ENCODE results near the gene CRACDL. TPM values are rescaled to one million over a fixed set of nuclear protein-coding genes. Genes with fewer than 3 reads are reported as not detected.

The CRACDL gene
- total RNA-seq, 4 donors from 2014 or later: 0.94 to 5.8 (median 1.8) TPM

DNA sequence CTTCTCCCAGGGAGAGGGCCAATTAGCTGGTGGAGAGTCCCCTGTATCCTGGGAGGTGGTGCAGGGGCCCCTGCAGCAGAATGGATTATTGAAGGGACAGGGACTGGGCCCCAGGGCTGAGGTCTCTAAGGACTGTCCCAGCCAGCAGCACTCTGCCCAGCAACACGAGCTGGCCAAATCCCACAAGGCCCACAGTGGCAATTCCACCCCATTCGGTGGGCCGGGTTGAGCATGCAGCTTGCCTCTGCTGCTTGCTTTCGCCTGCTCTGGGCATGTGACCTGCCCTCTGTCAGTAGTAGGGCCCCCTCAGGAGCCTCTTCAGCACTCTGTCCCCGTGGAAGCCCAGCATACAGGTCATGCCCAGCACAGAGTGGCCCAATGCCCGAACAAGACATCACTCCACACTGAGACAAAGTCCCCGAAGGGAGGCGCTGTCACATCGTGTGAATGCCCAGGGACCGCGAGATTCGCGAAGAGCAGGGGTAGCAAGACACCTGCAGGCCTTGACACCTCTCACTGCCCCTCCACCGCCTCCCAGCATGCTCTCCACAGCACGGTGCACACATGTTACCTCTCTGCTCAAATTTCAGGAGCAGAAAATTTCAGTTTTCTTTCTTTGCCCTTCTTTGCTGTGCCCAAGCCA lies 65.4 kb downstream of the CRACDL start:
- no peak for ATAC-seq
- Histone ChIP-seq H3K4me1 (peaks cover 0 to 6% (median 4%) of the 10 kb centered on the region in 3 donors), H3K4me3 (no peak overlapping the region), H3K27ac (no peak overlapping the region), H3K9me3 (no peaks in the 10 kb centered on the region), H3K27me3 (peaks cover 8% of the 10 kb centered on the region), H3K36me3 (no peaks in the 10 kb centered on the region)
- 85 to 100% methylated on average over 1 to 4 of the region's 15 CpGs for WGBS, 2 donors (ENCODE audit: low coverage in 1 of 2)
- TF ChIP-seq POLR2AphosphoS5 (IDR thresholded peaks at IDR 0.05) (no peak), EP300 (IDR thresholded peaks at IDR 0.05) (no peak), POLR2A (IDR thresholded peaks at IDR 0.05) (no peak), CTCF (IDR thresholded peaks at IDR 0.05) (no peak)

DNA sequence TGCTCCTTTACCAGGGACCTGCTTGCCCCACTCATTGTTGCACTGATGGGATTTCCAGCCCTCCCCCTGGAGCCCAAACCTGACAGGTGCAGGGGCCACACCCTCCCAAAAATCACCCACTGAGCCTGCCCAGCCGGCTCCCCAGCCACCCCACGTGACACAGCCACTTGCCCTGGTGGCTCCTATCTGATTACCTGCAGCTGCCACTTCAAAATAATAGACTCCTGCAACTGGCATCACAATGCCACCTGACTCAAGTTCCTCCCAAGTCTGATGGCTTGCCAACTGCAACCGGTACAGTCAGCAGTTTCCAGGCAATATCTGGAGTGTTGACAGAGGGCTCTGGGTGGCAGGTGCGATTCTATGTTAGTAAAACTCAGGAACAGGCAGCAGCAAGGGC lies 66.2 kb downstream of the CRACDL start:
- Histone ChIP-seq H3K9me3 (no peaks in the 10 kb centered on the region), H3K4me1 (peaks cover 0 to 13% (median 5%) of the 10 kb centered on the region in 3 donors), H3K27ac (no peak overlapping the region), H3K27me3 (peaks cover 8% of the 10 kb centered on the region), H3K36me3 (no peaks in the 10 kb centered on the region), H3K4me3 (no peak overlapping the region)
- WGBS, 2 donors (ENCODE audit: low coverage in 1 of 2): 100% methylated on average over 1 of the region's 4 CpGs; no CpG with 5 or more reads in 1 of the 2 donors
- no peak for TF ChIP-seq POLR2AphosphoS5 (IDR thresholded peaks at IDR 0.05)
- no peak for TF ChIP-seq EP300 (IDR thresholded peaks at IDR 0.05)
- TF ChIP-seq POLR2A (IDR thresholded peaks at IDR 0.05): no peak
- TF ChIP-seq CTCF (IDR thresholded peaks at IDR 0.05): no peak
- ATAC-seq: no peak

DNA sequence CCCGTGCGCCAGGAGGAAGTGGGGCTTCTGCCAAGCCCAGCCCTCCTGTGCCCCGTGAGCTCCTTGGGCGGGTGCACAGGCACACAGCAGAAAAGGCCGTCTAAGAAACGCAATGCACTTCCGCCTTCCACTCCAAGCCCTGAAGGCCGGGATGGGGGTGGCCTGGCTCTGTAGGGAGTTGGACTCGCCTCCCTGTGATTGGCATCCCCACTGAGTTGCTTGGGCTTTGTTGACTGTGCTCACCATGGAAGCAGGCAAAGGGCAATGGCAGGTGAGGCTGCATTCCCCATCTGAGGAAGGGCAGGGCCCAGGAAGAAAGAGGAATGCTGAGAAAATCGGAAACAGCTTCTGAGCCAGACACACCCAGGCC lies 66.8 kb downstream of the CRACDL start:
- 50% methylated on average over 1 of the region's 10 CpGs; no CpG with 5 or more reads in 1 of the 2 donors for WGBS, 2 donors (ENCODE audit: low coverage in 1 of 2)
- Histone ChIP-seq H3K9me3 (no peaks in the 10 kb centered on the region), H3K4me1 (peaks cover 0 to 13% (median 5%) of the 10 kb centered on the region in 3 donors), H3K27ac (no peak overlapping the region), H3K27me3 (peaks cover 8% of the 10 kb centered on the region), H3K36me3 (no peaks in the 10 kb centered on the region), H3K4me3 (no peak overlapping the region)
- TF ChIP-seq EP300 (IDR thresholded peaks at IDR 0.05) (no peak), POLR2A (IDR thresholded peaks at IDR 0.05) (no peak), POLR2AphosphoS5 (IDR thresholded peaks at IDR 0.05) (no peak), CTCF (IDR thresholded peaks at IDR 0.05) (no peak)
- no peak for ATAC-seq

DNA sequence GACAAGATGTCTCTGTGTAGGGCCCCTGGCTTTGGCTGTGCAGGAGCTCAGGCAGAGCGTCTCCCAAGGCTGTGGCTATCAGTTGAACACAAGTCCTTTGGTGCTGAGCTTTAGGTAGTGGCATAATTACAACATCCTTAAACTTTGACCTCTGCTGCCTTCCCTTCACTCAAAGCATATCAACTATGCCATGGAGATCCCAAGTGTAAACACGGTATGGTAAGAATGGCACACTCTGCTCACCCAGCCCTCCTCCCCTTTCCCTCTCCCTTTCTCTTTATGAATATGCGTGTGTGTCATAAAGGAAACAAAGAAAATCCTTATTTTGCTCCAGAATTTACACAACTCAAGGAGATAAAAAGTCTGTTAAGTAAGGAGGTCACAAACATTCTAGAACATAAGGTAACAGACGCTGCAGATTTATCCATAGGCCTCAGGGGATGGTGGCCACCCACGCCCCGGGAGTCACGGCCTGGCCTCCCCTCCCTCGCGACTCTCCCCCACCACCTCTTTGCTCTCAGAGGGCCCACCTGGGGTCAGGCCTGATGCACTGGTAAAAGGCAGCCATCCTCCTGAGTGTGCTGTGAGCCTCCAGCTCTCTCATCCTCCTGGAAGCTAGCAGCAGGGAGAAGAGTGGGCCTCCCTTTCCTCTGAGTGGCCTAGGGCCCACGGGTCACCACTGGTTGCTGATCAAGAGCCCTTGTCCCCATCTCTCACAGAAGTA lies 67.3 kb downstream of the CRACDL start:
- ATAC-seq: no peak
- Histone ChIP-seq H3K4me1 (peaks cover 0 to 13% (median 5%) of the 10 kb centered on the region in 3 donors), H3K36me3 (no peaks in the 10 kb centered on the region), H3K4me3 (no peak overlapping the region), H3K27me3 (peaks cover 8% of the 10 kb centered on the region), H3K27ac (no peak overlapping the region), H3K9me3 (no peaks in the 10 kb centered on the region)
- 86 to 91% methylated on average over 5 to 8 of the region's 10 CpGs for WGBS, 2 donors (ENCODE audit: low coverage in 1 of 2)
- TF ChIP-seq POLR2A (IDR thresholded peaks at IDR 0.05) (no peak), EP300 (IDR thresholded peaks at IDR 0.05) (no peak), POLR2AphosphoS5 (IDR thresholded peaks at IDR 0.05) (no peak), CTCF (IDR thresholded peaks at IDR 0.05) (no peak)

Data from gastroesophageal sphincter (tissue), 4 donors.